ENCODE data around the gene MTUS2.

The MTUS2 gene

DNA sequence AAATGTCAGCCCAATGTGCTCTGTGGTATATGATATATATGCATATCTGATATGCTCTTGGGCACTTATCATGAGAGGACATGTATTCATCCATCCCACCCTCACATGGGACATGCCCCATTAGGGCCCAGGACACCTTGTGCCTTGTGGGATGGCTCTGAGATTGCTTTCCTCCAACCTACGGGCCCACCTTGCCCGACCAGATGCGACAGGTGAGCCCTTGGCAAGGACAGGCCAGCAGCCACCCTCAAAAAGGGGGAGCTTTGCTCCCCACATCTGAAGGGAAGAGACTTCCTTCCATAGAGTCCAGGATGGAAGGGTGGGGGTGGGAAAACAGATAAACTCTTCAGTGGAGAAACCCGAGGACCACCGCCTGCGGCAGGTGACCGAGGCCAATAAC, 716.7 kb downstream of the MTUS2 start:
- DNase-seq: no peak

DNA sequence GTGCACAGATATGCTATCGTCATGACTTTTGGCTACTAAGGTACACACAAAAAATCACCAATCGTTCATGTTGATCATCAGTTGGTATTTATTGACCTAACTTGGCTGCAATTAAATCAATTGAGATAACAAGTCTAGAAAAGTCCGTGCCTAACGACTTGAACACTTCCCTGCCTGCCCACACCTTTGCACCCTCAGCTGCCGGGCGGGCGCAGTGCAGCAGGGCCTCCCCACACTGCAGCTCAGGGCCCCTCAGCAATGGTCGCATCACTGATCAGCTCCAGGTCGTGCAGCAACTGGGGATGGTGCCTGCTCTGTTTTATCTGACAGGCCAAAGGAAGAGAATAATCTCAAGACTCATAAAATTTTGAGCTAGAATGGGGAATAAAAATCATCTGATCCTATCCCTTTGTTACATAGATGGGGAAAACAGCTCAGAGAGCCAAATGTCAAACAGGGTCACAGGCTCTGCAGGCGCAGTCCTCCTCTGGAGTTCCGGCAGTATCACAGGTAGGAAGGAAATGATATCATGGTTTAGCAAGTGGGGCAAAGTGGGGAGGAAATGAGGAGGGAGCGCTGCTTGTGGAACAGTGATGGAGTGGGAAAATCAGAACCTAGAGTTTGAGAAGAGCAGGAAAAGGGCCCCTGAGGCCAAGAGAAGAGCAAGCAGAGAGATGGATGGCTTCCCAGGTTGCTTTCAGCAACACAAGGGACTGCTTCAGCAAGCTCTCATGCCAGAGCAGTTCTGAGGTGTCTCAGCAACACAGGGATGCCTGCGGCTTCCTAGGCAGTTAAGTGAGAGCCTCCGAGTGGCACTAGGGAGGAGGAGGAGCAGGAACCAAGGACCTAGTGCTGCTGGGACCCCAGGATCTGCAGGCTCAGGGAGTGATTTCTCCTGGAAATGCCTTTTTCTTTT, 717.9 kb downstream of the MTUS2 start:
- DNase-seq: no peak

DNA sequence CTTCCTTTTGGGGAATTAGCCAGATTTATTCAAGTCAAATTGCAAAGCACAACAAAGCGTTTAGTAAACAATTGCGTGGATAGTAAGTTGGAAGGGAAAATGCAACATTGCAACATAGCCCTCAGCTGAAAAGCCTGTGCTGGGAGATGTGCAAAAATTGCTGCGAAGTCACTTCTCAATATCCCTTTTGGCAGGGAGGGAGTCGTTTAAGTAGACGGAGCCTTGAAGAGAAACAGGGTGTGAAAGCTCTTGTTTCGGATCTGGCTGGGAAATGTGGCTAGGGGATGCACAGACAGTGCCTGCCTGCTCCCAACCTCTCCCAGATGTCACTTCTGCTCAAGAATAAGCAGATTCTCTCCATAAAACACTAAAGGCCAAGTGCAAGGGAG, 718.5 kb downstream of the MTUS2 start:
- DNase-seq: no peak

DNA sequence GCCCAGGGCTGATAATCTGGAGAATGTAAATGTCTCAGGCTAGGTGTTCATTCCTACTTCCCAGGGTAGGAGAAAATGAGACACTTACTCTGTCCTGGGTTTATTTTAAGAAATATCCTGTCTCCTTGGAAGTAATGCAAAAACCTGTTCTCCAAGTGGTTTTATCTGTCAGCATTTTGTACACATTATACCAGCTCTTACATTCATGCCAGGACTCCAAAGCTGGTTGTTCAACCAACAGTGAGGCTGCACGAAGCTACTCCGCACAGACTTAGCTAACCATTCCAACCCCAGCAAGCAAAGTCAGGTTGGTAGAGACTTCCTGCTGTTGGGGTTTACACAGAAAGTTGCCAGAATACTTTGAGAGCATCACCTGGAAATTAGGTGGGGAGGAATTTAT, 719.7 kb downstream of the MTUS2 start:
- DNase-seq: no peak

DNA sequence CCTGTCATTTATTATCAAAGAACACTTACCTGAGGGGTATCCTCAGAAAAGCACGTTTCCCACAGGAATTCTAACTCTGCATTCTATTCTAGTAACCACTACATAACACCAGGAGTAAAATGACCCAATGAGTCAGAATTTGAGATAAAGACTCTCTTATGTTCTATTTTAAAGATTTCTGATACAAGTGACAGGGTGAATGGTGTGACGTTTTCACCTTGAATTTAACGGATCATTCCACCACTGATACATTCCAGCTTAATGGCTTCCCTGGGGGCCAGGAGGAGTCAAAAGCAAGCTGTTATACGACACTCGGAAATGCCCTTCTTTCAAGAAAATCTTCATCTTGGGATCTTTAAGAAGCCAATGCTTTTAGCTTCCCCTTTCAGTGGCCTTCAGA, 720.2 kb downstream of the MTUS2 start:
- no peak for DNase-seq

DNA sequence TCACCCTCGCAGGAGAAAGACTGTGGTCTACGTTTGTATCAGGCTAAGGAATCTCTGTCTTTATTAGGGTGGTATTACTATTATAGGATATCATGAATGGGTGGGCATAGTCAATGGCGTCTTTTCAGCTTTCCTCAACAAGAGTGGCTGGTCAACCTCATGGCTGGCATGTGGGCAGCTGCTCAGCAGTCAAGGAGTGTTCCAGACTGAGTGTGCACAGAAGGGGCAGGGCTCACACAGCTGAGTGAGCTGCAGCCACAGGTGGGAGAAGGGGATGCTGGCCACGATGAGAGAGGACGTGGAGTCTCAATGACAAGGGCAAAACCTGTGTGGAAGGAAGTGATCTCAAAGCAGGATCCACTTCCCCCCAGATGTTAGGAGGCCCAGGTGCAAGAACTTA, 720.7 kb downstream of the MTUS2 start:
- no peak for DNase-seq

DNA sequence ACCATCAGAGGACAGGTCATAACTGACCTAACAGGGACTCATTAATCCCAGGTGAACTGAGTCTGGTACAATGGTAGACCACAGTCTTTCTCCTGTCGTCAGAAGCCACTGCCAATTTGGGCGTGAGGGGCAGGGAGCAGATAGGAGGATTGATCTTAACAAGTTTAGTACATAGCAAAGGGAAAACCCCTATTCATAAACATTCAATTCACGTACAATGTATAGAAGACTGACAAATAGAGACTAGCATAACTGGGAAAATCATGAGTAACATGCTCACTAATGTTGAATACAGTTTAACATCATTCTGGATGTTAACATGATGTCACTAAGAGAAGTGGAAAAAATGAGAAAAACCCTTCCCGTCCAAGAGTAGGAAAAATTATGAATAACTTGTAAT, 721.3 kb downstream of the MTUS2 start:
- no peak for DNase-seq

DNA sequence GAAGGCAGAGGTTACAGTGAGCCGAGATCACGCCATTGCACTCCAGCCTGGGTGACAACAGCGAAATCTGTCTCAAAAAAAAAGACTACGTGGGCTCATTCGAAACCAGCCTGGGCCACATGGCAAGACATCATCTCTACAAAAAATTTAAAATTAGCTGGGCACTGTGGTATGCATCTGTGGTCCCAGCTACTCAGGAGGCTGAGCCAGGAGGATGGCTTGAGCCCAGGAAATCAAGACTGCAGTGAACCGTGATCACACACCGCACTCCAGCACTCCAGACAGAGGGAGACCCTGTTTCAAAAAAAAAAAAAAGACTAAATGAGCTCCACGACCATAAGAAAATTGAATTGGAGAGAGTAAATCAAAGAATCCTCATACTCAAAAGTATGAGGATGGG, 722.2 kb downstream of the MTUS2 start:
- DNase-seq: no peak

DNA sequence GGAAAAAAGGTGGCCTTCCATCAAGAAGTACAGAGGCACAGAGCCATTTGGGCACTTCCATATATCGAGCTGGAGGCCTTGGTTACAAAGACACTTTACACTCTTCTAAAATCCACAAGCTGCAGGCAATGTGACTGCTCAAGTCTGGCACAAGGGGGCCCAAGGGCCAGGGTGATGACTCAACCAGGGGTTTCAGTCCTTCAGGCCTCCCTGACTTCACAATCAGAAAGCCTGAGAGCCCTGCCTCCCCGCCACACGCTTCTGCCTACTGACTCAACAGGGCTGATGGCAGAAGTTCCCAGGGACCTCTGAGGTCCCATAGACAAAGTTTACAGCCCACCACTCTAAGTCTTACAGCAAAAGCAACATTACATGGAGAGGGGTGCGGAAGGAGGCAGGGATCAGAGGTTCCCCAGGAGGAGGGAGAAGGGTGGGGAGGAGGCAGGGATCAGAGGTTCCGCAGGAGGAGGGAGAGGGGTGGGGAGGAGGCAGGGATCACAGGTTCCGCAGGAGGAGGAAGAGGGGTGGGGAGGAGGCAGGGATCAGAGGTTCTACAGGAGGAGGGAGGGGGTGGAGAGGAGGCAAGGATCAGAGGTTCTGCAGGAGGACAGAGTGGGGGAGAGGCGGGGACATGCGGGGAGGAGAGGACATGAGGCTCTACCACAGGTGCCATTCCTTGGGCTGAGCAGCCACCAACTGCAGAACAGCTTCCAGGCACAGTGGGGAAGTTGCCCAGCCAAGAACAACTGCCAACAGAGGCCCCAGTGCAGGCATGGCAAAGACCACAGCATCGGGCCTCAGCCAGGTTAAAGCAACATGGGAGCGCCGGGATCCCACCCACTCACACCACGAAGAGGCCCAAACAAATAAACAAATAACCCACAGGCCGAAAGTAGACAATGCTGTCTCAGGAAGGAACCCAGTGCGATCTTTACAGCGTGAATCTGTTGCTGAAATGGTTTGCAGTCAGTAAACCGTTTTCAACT, 723.4 kb downstream of the MTUS2 start:
- DNase-seq: no peak

DNA sequence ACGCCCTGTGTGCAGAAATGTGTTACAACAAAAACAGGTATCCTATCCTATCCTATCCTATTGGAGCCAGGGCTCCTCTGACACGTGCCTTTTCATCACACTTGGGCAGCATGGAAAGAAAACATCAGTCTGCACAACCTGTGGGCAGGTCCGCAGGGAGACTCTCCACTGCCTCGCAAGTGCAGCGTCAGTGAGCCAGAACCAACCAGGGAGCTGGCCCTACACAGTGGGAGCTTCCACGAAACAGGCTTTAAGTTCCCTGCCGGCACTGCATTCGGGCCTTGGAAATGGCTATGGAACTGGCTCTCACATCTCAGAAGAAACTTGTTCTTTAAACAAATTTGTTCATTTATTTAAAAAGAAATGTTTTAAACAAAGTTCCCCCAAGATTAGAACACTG, 725.8 kb downstream of the MTUS2 start:
- no peak for DNase-seq

DNA sequence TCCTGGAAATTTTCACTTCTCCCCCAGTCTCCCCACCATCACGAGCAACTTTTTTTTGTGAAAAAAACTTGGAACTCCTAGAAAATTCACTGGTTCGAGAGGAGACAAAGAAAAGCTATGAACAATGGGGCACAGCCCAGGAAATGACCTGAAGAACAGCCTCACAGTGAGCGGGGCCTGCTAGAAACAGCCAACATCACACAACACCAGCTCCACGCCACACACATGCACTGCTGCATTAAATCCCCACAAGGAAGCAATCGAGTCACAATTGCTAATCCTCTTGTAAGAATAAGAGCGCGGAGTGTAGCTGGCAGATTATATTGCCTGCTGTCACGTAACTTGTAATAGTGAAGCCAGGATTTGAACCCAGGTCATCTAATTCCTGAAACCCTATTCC, 726.5 kb downstream of the MTUS2 start:
- no peak for DNase-seq

DNA sequence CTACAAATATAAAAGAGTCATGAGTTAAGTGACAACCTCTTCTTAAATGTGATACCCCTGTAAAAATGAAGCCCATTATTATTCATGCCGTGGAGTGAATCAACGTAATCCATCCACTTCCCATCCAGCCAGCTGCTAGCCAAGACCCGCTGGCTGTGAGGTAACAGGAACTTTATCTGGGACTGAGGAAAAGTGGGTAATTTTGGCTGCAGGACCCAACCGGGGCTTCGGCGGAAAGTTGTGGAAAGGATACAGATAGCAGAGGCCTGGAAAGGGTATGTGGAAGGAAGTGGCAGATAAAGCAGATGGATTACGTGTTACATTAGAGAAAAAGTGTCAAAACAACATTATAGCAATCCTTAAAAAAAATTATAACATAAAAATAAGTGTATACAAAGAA, 727.0 kb downstream of the MTUS2 start:
- no peak for DNase-seq

DNA sequence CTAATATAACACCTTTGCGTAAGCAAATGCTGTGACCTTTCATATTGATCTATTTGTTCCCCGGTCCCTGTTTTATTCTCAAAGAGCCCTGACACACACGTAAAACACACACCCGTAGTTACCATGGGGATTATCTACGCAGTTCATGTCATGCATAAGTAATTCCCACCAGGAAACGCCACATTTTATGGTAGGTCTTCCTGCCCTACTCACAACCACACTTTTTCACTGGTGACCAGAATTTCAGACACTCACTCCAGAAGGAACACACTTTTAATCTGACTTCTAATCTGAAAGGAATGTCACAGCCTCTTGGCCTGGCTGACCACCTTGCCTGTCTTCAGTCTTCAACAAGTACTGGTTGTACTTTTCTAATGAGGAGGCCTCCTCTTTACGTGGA, 728.6 kb downstream of the MTUS2 start:
- no peak for DNase-seq

DNA sequence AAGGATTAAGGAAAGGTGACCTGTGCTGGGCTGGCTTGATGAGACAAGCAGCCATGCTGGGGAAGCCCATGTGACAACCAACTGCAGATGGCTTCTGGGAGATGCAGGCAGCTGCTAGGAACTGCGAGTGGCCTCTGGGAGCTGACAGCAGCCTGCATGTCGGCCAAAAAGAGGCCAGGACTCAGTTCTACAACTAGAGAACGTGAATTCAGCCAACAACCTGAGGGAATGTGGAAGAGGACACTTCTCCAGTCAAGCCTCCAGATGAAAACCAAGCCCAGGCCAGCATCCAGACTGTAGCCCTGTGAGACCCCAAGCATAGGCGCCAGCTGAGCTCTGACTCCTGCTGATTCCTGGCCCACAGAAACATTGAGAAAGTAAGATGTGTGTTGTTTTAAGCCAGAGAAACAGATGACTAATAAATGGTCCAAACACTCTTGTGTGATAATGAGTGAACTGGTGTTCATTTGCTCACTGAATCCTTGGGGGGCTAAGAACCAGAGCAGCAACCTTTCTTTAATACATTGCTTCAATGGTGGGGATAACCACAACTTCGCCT, 730.4 kb downstream of the MTUS2 start:
- no peak for DNase-seq

DNA sequence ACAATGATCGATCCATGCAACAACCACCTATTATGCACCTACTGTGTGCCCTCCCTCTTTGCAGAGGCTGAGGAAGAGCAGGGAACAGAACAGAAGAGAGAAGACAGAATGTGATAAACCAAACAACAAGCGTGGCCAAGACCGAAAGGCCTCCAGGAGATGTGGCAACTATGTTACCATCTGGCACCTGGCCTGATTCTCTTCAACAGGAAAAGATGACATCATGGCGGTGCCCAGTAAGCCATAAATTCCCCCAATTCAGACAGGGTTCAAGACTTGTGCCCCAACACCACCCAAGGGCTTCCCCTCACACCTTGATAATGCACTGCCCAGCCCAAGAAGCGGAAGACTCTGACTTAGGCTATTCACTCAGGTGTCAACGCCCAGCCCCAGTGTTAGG, 731.1 kb downstream of the MTUS2 start:
- DNase-seq: no peak

Measured in amniotic stem cell (primary cell).